ENCODE data around the gene MPL. TPM values are rescaled to one million over a fixed set of nuclear protein-coding genes. Genes with fewer than 3 reads are reported as not detected.

Gene MPL
- total and polyA plus RNA-seq, 3 experiments from 2014 or later, result not detected

DNA sequence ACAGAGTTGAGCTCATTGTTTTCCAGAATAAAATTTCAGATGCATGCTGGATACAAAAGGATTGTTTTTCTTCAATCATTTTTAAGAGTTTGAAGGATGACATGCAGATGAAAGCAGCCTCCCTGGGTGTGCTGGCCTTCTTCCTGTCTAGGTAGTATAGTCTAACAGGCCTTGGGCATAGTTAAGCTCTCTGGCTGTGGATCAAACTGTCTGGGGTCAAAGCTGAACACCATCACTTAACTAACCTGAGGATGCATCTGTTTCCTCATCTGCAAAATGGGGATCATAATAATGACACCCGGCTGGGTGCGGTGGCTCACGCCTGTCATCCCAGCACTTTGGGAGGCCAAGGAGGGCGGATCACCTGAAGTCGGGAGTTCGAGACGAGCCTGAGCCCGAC lies 42.9 kb upstream of the MPL start:
- H3K36me3 Mint-ChIP-seq, result no peaks in the 10 kb centered on the region
- H3K27ac ChIP-seq (ENCODE audit: low read depth, low read length), result no peak overlapping the region
- DNase-seq, result no peak
- CTCF ChIA-PET, result interaction anchor here (0.9 kb wide), 1 partner anchor 120 kb away, joined by 3 read pairs; no protein-coding TSS in a partner anchor
- no peaks in the 10 kb centered on the region for H3K27me3 ChIP-seq (ENCODE audit: insufficient read depth, low read length, poor library complexity, severe bottlenecking)
- no peaks in the 10 kb centered on the region for H3K9me3 Mint-ChIP-seq
- POLR2A ChIA-PET, result no interaction called here
- H3K27ac Mint-ChIP-seq, result peak overlapping the region in 1 of 8 donors; percentile 13
- no peaks in the 10 kb centered on the region for H3K9me3 ChIP-seq (ENCODE audit: low read length)
- H3K4me1 Mint-ChIP-seq, result peaks cover 7 to 15% (median 11%) of the 10 kb centered on the region in 3 donors
- no peak overlapping the region for H3K4me3 Mint-ChIP-seq
- H3K4me1 ChIP-seq (ENCODE audit: insufficient read depth, low read length), result peaks cover 21% of the 10 kb centered on the region
- no peak overlapping the region for H3K4me3 ChIP-seq (ENCODE audit: low read length)
- H3K27me3 Mint-ChIP-seq, result peaks cover 0 to 1% of the 10 kb centered on the region in 2 donors
- no peaks in the 10 kb centered on the region for H3K36me3 ChIP-seq (ENCODE audit: insufficient read depth, low read length)

- H3K27me3 Mint-ChIP-seq, result peaks cover 0 to 1% of the 10 kb centered on the region in 2 donors
- ChIA-PET CTCF (no interaction called here), POLR2A (no interaction called here)
- peaks cover 21% of the 10 kb centered on the region for H3K4me1 ChIP-seq (ENCODE audit: insufficient read depth, low read length)
- no peak overlapping the region for H3K4me3 ChIP-seq (ENCODE audit: low read length)
- H3K9me3 Mint-ChIP-seq, result no peaks in the 10 kb centered on the region
- H3K9me3 ChIP-seq (ENCODE audit: low read length), result no peaks in the 10 kb centered on the region
- H3K36me3 ChIP-seq (ENCODE audit: insufficient read depth, low read length), result no peaks in the 10 kb centered on the region
- no peaks in the 10 kb centered on the region for H3K36me3 Mint-ChIP-seq
- peak overlapping the region in 1 of 7 donors; percentile 8 for H3K4me3 Mint-ChIP-seq
- H3K27ac ChIP-seq (ENCODE audit: low read depth, low read length), result no peak overlapping the region
- peak overlapping the region in 5 of 8 donors; percentile 4 to 90 (median 34) for H3K27ac Mint-ChIP-seq
- DNase-seq, result no peak
- peaks cover 7 to 15% (median 11%) of the 10 kb centered on the region in 3 donors for H3K4me1 Mint-ChIP-seq
- no peaks in the 10 kb centered on the region for H3K27me3 ChIP-seq (ENCODE audit: insufficient read depth, low read length, poor library complexity, severe bottlenecking)
These were observed 41.4 kb upstream of the MPL start for GRCh38 chr1:43296207-43296606.

GRCh38 chr1:43298055-43298454 lies 39.6 kb upstream of the MPL start:
- Mint-ChIP-seq H3K9me3 (no peaks in the 10 kb centered on the region), H3K4me1 (peaks cover 7 to 15% (median 11%) of the 10 kb centered on the region in 3 donors), H3K27ac (no peak overlapping the region), H3K27me3 (peaks cover 1 to 8% of the 10 kb centered on the region in 2 donors), H3K36me3 (no peaks in the 10 kb centered on the region), H3K4me3 (no peak overlapping the region)
- POLR2A ChIA-PET, result no interaction called here
- no peak overlapping the region for H3K27ac ChIP-seq (ENCODE audit: low read depth, low read length)
- H3K4me3 ChIP-seq (ENCODE audit: low read length), result no peak overlapping the region
- CTCF ChIA-PET, result no interaction called here
- no peaks in the 10 kb centered on the region for H3K27me3 ChIP-seq (ENCODE audit: insufficient read depth, low read length, poor library complexity, severe bottlenecking)
- no peaks in the 10 kb centered on the region for H3K36me3 ChIP-seq (ENCODE audit: insufficient read depth, low read length)
- no peaks in the 10 kb centered on the region for H3K9me3 ChIP-seq (ENCODE audit: low read length)
- H3K4me1 ChIP-seq (ENCODE audit: insufficient read depth, low read length), result peaks cover 21% of the 10 kb centered on the region
- DNase-seq, result no peak

GRCh38 chr1:43299101-43299500 lies 38.5 kb upstream of the MPL start:
- H3K4me1 ChIP-seq (ENCODE audit: insufficient read depth, low read length), result peaks cover 21% of the 10 kb centered on the region
- DNase-seq, result no peak
- Mint-ChIP-seq H3K36me3 (no peaks in the 10 kb centered on the region), H3K27me3 (peaks cover 1 to 11% of the 10 kb centered on the region in 2 donors), H3K9me3 (no peaks in the 10 kb centered on the region), H3K27ac (no peak overlapping the region), H3K4me3 (no peak overlapping the region), H3K4me1 (peaks cover 7 to 15% (median 11%) of the 10 kb centered on the region in 3 donors)
- H3K27ac ChIP-seq (ENCODE audit: low read depth, low read length), result no peak overlapping the region
- POLR2A ChIA-PET, result no interaction called here
- H3K4me3 ChIP-seq (ENCODE audit: low read length), result no peak overlapping the region
- H3K36me3 ChIP-seq (ENCODE audit: insufficient read depth, low read length), result no peaks in the 10 kb centered on the region
- CTCF ChIA-PET, result no interaction called here
- H3K9me3 ChIP-seq (ENCODE audit: low read length), result no peaks in the 10 kb centered on the region
- no peaks in the 10 kb centered on the region for H3K27me3 ChIP-seq (ENCODE audit: insufficient read depth, low read length, poor library complexity, severe bottlenecking)

DNA sequence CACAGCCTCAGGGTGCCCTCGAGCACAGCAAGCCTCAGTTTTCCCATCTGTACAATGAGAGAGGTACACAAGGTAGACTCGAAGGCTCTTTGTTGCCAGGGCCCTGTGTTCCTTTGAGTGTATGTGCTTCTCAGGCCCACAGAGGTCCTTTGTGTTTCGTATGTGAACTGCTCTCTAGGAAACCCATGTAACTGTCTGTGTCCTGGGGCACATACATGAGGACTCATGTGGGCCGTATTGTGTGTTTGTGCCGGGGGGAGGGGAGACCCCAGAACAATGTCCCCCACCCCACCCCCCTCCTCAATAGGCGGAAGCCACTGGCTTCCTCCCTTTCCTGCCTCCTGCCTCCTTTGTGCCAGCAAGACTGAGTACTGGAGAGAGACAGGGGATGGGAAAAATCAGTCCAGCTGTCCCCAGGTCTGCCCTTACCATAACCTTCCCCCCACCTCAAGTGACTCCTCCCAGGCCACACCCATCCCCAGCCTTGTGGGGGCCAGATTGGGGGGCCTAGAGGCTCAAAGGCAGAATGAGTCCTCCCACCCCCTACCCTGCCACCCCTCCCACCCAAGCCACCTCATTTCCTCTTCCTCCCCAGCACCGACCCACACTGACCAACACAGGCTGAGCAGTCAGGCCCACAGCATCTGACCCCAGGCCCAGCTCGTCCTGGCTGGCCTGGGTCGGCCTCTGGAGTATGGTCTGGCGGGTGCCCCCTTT lies 37.1 kb upstream of the MPL start, which contains the start of gene TIE1:
TSS of gene TIE1 (plus strand) at position 605 of the 717 bp plus-strand sequence. CDS start at position 695, 90 bp downstream.
- H3K4me3 Mint-ChIP-seq, result no peak within 1 kb of the TSS
- Histone ChIP-seq H3K27me3 (ENCODE audit: insufficient read depth, low read length, poor library complexity, severe bottlenecking) (no peaks in the 10 kb centered on the region), H3K36me3 (ENCODE audit: insufficient read depth, low read length) (no peaks in the 10 kb centered on the region), H3K4me3 (ENCODE audit: low read length) (no peak within 1 kb of the TSS), H3K4me1 (ENCODE audit: insufficient read depth, low read length) (peaks cover 8% of the 10 kb centered on the region), H3K27ac (ENCODE audit: low read depth, low read length) (no peak within 1 kb of the TSS), H3K9me3 (ENCODE audit: low read length) (no peaks in the 10 kb centered on the region)
- H3K27me3 Mint-ChIP-seq, result peaks cover 1 to 15% of the 10 kb centered on the region in 2 donors
- peaks cover 7 to 8% (median 7%) of the 10 kb centered on the region in 3 donors for H3K4me1 Mint-ChIP-seq
- no peak for DNase-seq
- POLR2A ChIA-PET, result no interaction called here
- H3K27ac Mint-ChIP-seq, result no peak within 1 kb of the TSS
- no peaks in the 10 kb centered on the region for H3K9me3 Mint-ChIP-seq
- CTCF ChIA-PET, result no interaction called here
- no peaks in the 10 kb centered on the region for H3K36me3 Mint-ChIP-seq

GRCh38 chr1:43302201-43302600 lies 35.4 kb upstream of the MPL start:
- no peaks in the 10 kb centered on the region for H3K9me3 Mint-ChIP-seq
- Histone ChIP-seq H3K4me1 (ENCODE audit: insufficient read depth, low read length) (no peaks in the 10 kb centered on the region), H3K36me3 (ENCODE audit: insufficient read depth, low read length) (no peaks in the 10 kb centered on the region), H3K4me3 (ENCODE audit: low read length) (no peak overlapping the region), H3K9me3 (ENCODE audit: low read length) (no peaks in the 10 kb centered on the region), H3K27me3 (ENCODE audit: insufficient read depth, low read length, poor library complexity, severe bottlenecking) (no peaks in the 10 kb centered on the region), H3K27ac (ENCODE audit: low read depth, low read length) (no peak overlapping the region)
- no peak for DNase-seq
- H3K4me3 Mint-ChIP-seq, result no peak overlapping the region
- H3K27ac Mint-ChIP-seq, result peak overlapping the region in 1 of 8 donors; percentile 55
- H3K27me3 Mint-ChIP-seq, result peaks cover 1 to 23% of the 10 kb centered on the region in 2 donors
- H3K36me3 Mint-ChIP-seq, result no peaks in the 10 kb centered on the region
- no peaks in the 10 kb centered on the region for H3K4me1 Mint-ChIP-seq
- CTCF ChIA-PET, result no interaction called here
- POLR2A ChIA-PET, result no interaction called here

GRCh38 chr1:43302721-43303470 lies 34.7 kb upstream of the MPL start:
- Histone ChIP-seq H3K27me3 (ENCODE audit: insufficient read depth, low read length, poor library complexity, severe bottlenecking) (no peaks in the 10 kb centered on the region), H3K36me3 (ENCODE audit: insufficient read depth, low read length) (no peaks in the 10 kb centered on the region), H3K27ac (ENCODE audit: low read depth, low read length) (no peak overlapping the region), H3K4me3 (ENCODE audit: low read length) (no peak overlapping the region), H3K4me1 (ENCODE audit: insufficient read depth, low read length) (no peaks in the 10 kb centered on the region), H3K9me3 (ENCODE audit: low read length) (no peaks in the 10 kb centered on the region)
- Mint-ChIP-seq H3K36me3 (no peaks in the 10 kb centered on the region), H3K27me3 (peaks cover 1 to 23% of the 10 kb centered on the region in 2 donors), H3K27ac (peak overlapping the region in 2 of 8 donors; percentile 30 to 42), H3K4me3 (no peak overlapping the region), H3K9me3 (no peaks in the 10 kb centered on the region), H3K4me1 (no peaks in the 10 kb centered on the region)
- DNase-seq, result no peak
- ChIA-PET POLR2A (no interaction called here), CTCF (interaction anchor here (1.3 kb wide), 1 partner anchor 112 kb away, joined by 5 read pairs; no protein-coding TSS in a partner anchor)
